Stromal cell of bone marrow (primary cell): ENCODE data around the gene LMF1.

Source experiments
- DNase-seq: peaks from one replicate; pipeline ENCODE4 v3.0.0-alpha.2; 2012; ENCODE audit warnings: low read depth

Gene LMF1

DNA sequence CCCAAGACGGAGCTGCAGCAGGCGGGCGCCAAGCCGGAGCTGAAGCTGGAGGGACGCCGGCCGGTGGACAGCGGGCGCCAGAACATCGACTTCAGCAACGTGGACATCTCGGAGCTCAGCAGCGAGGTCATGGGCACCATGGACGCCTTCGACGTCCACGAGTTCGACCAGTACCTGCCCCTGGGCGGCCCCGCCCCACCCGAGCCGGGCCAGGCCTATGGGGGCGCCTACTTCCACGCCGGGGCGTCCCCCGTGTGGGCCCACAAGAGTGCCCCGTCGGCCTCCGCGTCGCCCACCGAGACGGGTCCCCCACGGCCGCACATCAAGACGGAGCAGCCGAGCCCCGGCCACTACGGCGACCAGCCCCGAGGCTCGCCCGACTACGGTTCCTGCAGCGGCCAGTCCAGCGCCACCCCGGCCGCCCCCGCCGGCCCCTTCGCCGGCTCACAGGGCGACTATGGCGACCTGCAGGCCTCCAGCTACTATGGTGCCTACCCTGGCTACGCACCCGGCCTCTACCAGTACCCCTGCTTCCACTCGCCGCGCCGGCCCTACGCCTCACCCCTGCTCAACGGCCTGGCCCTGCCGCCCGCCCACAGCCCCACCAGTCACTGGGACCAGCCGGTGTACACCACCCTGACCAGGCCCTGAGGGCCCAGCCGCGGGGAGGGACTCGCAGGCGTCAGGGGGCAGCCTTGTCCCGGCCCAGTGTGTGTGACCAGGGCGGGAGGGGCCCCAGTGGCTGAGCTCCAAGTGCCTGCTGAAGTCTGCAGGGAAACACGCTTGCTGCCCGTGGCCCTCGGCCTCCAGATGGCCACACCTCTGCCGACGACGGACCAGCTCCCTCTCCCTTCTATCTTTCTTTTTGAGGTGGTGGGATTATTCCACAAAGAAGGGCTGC, 14.2 kb upstream of the LMF1 start:
- no peak for DNase-seq

DNA sequence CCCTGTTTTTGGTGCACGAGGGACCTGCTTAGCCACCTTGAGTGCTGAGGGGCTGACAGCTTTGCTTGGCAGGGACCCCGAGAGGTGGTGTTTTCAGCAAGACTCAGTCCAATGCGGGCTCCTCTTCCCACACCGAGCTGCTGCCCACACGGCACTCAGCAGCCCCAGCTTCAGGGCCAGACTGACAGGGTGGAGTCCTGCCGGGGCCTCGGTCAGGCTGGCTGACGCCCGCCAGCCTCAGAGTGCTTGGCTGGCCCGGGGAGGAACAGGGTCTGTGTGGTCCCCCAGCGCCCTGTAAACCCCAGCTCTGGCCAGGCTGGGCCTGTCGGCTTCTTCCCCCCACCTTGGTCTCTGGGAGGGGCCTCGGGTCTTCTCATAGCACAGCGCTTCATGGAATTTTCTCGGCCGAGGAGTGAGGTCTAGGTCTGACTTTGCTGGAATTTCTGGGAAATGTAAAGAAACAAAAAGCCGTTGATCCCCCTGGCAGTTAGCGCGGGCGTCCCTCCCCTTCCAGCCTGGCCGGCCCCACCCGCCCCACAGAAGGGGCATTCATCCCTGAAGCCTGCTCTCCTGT, 13.4 kb upstream of the LMF1 start:
- no peak for DNase-seq

DNA sequence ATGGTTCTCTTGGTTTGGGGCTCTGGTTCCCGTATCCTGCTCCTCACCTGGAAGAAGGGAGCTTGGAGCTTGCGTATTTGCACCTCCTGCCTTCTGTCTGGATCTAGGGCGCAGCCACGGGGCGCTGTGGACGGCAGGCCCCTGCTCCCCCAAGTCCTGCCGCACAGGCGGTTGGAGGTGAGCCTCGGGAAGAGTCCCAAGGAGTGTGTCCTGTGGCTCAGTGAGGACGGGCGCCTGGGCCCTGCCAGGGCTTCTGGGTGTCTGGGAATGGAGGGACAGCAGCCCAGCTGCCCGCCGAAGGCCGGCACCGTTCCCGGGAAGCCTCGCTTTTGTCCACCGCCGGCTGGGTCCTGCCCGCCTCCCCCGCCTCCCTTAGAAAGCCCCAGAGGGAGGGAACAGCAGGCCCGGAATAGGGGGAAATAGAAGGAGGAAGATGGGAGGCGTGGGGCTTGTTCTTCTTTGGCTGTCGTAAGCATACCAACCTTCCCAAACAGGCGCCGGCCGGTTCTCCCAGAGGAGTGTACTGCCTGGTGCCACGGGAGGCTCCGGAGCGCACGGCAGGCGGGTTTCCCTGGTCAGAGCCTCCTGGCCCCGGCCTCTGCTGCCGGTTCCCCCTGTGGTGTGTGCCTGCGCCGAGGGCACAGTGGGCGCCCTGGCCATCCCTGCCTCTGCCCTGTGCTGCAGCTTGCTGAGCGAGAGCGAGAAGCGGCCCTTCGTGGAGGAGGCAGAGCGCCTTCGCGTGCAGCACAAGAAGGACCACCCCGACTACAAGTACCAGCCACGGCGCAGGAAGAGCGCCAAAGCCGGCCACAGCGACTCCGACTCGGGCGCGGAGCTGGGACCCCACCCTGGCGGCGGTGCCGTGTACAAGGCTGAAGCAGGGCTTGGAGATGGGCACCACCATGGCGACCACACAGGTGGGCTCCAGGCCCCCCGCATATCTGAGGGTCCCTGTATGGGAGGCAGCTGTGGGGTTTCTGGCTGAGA, 12.6 kb upstream of the LMF1 start:
- DNase-seq, result no peak

DNA sequence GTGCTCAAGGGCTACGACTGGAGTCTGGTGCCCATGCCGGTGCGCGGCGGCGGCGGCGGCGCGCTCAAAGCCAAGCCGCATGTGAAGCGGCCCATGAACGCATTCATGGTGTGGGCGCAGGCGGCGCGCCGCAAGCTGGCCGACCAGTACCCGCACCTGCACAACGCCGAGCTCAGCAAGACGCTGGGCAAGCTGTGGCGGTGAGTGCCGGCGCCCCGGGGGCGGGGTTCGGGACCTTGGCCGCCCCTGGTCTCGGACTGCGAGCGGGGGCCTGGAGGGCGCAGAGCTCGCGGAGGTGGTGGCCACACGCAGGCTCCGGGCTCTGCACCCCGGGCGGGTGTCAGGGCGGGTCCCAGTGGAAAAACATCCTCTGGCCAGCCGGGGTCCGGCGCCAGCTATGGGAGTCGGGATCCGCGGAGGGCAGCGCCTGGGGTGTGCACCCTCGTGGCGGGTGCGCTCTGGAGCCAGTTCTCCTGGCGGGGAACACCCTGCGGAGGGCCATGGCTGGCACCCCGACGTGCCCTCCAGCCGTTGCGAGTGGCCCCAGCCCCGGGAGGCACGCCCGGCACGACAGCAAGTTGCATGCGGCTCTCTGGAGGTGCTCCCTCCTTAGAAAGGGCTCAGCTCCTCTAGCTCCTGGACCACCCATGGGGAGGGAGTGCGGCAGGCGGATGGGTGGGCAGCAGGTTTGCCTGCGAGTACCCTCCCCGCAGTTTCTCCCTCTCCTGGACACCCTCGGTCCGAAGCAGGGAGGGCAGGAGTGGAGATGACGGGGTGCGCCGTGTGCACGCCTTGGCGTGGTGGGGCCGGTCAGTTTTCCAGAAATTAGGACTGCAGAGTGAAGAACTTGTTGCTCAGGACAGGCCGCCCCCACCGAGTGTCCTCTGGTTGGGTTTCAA, 11.6 kb upstream of the LMF1 start:
- DNase-seq, result no peak

DNA sequence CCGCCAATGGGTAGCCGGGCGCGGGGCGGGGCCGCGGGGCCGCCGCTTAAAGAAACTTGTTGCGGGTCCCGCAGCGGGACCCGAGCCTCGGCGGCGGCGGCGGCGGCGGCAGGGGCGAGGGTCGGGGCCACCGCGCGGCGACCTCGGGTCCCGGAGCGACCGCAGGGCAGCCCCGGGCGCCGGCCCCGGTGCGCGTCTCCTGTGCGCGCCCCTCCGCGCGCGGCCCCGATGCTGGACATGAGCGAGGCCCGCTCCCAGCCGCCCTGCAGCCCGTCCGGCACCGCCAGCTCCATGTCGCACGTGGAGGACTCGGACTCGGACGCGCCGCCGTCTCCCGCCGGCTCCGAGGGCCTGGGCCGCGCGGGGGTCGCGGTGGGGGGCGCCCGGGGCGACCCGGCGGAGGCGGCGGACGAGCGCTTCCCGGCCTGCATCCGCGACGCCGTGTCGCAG, 10.9 kb upstream of the LMF1 start, which contains the start of gene SOX8:
Gene SOX8 (plus strand): TSS at position 76 of the 450 bp plus-strand sequence. CDS start 153 bp downstream, at position 229.
- no peak for DNase-seq

DNA sequence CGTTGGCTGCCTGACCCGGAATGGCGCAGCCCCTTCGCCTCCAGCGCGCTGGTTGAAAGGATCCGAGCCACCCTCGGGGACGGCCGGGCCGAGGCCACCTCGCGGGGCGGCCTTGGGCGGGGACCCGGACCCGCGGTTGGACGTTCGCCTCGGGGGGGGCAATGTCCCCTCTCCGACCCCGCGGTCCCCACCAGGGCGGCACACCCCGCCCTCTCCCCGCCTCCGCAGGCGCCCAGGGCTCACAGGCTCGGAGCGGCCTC, 9.7 kb upstream of the LMF1 start:
- DNase-seq, result no peak

DNA sequence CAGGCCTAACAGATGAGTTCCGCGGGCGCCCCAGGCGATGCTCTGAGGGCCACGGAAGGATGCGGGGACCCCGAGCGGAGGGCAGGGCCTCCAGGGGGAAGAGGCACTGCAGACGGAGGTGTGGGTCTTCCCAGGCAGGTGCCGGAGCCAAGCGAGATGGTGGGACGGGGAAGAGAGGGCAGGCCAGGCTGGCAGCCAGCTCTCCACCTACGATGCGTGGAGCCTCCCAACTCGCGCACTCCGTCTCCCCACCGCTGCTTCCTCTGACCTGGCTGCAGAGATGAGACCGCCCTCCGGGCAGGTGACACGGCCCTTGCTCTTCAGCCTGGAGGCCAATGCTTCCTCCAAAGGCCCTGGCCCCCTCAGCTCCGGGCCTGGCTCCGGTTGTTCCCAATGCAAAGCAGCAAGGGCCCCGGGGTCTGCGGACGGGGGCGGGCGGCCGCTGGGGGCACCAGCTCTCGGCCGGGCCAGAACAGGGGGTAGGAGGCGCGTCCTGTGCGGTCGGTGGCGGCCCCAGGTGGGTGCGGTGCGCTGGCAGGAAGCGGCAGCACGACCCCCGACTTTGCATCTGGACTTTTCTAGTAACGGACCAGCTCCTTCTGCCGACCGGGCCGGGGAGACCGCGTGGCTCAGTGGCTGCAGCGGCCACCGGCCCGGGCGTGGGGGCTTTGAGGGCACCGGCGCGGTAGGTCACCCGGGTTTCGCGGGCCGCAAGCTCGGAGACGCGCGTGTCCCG, 9.2 kb upstream of the LMF1 start:
- DNase-seq, result no peak

DNA sequence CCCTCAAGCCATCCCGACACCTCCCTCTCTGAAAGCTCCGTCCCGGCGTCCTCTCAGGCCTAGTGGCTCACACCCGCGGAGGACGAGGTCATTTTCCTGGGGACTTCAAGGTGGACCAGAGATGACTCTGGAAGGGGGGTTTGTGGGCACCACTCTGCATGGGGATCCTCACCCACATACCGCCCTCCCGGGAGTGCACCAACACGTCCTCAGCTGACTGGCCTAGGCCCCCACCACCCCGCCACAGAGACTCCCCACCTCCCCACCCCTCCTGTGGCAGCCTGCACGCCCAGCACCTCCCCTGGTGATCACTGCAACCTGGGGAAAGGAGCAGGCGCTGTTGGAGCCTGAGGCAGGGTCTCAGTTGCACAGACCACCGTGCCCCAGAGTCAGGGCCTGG, 8.4 kb upstream of the LMF1 start:
- DNase-seq, result no peak

DNA sequence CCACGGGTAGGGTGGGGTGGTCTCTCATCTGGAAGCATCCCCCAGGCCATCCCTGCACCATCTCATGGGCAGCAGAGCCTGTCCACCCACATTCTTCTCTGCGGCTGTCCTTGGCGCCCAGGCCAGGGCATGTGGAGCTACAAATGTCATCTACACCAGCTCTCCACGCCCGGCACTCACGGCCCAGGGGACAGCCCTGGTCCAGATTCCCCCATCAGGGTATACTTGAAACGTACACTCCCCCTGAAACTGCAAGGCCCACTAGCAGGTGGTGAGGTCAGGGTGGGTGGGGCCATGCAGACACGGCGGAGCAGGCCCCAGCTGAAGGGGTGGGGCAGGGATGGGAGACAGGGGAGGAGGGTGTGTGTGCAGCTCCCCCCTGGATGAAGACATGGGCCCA, 7.6 kb upstream of the LMF1 start:
- no peak for DNase-seq

DNA sequence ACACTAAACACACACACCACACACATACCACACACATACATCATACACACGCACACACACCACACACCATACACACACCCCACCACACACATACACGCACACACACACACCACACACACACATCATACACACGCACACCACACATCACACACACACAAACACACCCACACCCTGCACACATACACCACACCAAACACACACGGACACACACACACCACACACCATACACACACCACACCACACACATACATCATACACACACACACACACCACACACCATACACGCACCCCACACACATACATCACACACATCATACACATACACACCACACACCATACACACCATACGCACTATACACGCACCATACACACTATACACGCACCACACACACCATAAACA, 7.1 kb upstream of the LMF1 start:
- no peak for DNase-seq

DNA sequence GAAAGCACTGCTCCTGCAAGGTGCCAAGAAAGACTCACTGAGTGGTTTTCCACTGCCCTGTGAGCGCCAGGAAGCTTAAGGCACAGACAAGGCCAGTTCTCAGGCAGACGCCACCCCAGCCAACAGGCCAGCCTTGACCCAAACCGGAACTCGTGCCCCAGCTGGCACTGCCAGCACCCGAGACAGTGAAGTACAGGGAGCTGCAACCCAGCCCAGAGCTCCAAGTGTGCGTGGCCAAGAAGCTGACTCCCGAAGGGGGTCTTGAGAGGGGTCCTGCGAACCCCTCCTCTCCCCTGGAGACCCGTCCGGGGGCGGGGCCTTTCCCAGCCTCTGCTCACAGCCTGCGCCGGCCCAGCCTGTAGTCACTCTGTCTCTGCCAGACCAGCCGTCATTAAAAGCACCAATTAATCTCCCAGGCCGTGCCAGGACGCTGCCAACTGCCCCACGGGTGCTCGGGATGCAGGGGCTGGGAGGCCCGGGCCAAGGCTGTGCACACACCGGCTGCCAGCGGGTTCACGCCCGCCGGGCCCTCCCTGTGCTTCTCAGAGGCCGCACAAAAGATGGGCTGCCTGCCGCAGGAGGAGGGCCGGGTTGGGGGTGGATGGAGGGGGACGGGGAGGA, 6.4 kb upstream of the LMF1 start:
- DNase-seq, result no peak

DNA sequence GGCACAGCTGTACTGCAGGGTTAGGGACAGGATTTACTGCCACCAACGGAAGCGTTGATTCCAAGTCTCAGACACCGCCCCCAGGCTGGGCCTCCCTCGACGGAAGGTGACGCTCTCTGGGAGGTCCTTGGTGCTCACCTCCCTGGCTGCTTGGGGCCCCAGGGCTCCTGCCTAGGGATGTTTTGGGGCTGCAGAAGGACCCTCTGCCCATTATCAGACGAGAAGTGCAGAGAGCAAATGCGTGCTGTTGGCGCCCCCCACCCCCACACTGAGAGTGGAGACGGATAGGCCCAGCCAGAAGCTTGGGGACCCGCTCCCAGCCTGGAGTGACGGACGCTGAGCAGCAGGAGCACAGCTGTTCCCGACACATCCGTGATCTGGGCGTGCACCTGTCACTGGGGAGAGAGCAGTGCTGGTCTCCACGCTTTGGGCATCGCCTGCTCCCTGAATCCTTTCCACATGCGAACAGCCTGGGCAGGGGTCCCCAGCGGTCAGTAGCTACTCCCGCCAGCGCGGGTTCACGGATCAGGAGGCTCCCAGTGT, 5.7 kb upstream of the LMF1 start:
- DNase-seq, result no peak

DNA sequence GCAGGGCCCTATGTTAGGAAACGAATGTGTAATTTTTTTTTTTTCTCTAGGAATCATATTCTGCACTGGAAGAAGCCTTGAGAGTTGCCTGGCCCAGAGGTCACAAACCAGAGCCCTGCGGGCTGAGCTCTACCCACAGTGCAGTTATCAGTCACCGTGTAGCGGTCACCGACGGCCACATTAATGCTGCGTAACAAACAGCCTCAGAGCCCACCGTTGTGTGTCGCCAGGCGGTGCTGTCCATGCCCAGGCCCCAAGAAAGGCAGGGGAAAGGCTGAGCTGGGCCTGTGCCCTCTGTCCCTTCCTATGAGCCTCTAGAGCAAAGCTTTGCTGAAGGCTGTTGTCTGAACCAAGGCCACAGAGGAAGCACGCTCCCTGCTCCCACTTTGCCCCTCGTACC, 4.5 kb upstream of the LMF1 start:
- DNase-seq, result no peak

DNA sequence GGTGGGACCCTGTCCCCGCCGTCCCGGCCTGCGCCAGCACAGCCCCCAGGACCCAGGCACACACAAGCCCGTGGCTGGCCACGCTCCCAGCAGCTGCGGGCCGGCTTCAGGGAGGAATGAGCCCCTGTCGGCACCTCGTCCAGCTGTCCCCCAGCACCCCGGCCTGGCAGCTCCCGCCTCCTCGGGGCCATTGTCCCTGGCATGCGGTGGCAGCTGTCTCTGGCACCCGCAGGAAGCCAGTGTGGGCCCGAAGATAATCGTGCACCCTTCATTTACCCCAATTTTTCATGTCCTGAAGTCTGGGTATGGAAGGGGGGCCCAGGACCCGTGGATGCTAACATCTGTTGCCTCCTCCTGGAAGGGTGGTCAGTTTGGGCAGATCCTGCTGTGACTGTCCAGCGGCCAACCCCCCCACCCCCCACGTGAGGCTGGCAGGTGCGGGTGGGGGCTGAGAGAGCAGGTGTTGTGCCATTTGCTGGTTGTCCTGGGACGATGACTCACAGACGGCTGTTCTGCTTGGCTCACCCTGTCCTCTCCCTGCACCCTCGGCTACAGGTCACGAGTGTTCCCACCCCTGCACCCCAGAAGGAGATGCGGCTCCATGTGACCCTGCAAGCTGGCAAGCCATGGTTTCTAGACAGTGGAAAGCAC, 4.0 kb upstream of the LMF1 start:
- no peak for DNase-seq

DNA sequence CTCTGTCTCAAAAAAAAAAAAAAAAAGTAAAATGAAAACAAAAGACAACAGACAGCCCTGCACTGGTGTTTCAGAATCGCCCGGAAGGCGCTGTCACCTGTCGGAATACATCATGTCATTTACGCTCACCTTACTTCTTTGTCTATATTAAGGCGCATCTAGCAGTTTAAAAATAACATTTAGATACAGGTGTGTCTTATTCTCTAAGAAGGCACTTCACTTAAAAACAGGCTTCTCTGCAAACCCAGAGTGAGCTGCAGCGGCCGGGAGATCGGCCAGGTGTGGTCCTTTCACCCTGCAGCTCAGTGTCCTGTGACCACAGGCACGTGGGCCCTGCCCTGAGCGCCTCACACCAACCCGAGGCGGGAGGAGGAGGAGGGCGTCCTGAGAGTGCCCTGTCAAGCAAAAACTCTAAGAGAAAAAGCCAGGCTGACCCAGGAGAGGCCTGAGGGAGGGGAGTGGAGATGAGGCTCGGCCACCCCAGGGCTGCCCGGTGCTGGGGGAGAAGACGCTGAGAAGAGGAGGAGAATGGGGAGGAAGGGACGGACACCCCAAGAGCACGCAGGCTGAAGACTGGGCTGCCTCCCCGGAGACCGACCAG, 3.3 kb upstream of the LMF1 start:
- no peak for DNase-seq

DNA sequence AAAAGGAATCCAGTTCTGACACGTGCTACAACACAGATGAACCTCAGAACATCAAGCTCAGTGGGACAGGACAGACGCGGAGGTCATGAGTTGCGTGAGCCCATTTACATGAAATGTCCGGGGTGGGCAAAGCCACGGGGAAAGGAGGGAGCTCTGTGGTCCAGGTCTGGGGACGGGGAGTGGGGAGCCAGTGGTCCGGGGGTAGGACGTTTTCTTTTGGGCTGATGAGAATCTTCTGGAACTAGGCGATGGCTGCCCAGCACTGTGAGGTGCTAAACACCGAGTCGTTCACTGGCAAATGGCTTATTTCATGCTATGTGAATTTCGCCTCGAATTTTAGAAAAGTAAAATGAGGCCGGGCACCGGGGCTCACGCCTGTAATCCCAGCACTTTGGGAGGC, 2.6 kb upstream of the LMF1 start:
- DNase-seq, result no peak

DNA sequence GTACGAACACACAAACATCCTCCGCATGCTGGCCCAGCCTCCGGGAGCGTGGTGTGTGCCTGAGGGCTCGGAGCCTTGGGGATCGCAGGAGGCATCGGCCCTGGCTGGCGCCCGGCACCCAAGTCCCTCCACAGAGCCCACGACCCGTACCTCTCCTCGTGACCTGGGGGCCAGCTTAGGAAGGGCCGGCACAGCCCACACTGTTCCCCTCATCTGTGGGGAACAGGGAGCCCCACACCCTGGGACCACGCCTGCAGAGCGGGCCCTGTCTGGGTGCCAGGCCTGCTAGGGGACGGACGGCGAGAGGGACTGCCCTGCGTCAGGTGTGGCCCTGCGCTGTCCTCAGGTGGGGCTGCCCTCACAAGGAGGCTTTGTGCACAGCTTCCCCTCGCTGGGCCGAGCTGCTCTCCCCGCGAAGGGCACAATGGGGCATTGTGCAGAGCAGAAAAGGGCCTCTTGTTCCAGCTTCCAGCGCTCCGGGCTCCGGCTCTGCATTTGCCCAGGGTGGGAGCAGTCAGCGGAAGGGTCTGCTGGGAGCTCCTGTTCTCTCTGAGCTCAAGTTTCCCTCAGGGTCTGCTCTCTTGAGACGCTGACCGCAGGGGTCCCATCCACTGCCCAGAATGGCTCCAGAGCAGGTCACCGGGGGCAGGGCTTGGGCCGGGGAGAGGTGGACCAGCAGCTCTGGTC, 1.7 kb upstream of the LMF1 start:
- no peak for DNase-seq

DNA sequence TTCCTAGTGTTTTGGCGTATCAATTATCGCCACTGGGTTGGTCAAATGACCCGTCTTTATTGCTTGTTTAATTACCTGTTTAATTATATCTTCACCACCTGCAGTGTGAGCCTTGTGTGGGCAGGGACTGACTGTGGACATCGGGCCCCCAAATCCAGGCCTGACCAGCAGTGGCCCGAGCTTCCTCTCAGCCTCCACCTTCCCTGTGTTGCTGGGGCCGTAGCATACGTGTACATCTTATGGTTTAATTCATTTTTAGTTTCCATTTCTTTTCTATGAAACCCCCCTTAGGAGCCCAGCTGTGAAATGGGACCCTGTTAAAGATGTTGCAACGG, 1.2 kb upstream of the LMF1 start:
- DNase-seq, result no peak

DNA sequence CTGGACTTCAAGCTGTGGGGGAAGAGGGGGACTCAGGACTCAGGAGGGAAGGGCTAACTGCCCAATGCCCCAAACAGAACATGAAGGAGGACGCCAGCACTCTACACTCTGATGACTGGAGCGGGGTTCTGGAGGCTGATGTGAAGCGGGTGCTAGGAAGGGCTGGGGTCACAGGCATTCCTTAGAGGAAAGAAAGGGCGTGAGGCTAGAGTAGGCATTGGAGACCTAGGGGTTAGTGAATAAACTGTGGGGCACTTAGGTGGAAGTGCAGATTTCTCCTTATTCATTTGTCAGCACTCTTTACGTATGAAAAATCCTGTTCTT, 760 bp upstream of the LMF1 start:
- no peak for DNase-seq
